Loucy (cell line): ENCODE results near the gene UPF1.
A peak's percentile ranks its signal among the peaks of the same experiment; 100 is the strongest.

Source experiments
- H2AFZ ChIP-seq: fragments of 200-600 bp; sonication (generic); 2 replicates; pipeline ENCODE4 v1.6.0; 2016; ENCODE audit warnings: antibody characterized with exemption, mild to moderate bottlenecking, low read length, moderate library complexity
- H3F3A ChIP-seq: fragments of 200-600 bp; 2 replicates; pipeline ENCODE4 v1.6.0; 2016; ENCODE audit warnings: antibody characterized with exemption, low read depth, mild to moderate bottlenecking
- H3K27me3 ChIP-seq: fragments of 200-600 bp; sonication (generic); 2 replicates; pipeline ENCODE4 v1.6.1; 2014; ENCODE audit warnings: low read length, mild to moderate bottlenecking; ENCODE audit not compliant: insufficient read depth, poor library complexity, severe bottlenecking
- H3K36me3 ChIP-seq: fragments of 200-600 bp; sonication (generic); 2 replicates; pipeline ENCODE4 v1.6.1; 2016; ENCODE audit warnings: low read length; ENCODE audit not compliant: insufficient read depth
- H3K4me1 ChIP-seq: fragments of 200-600 bp; sonication (generic); 2 replicates; pipeline ENCODE4 v1.5.1; 2014; ENCODE audit warnings: low read length, mild to moderate bottlenecking; ENCODE audit not compliant: insufficient read depth, poor library complexity, severe bottlenecking
- H3K4me2 ChIP-seq: fragments of 200-600 bp; sonication (generic); 2 replicates; pipeline ENCODE4 v1.6.0; 2014; ENCODE audit warnings: antibody characterized with exemption, low read length, low read depth, mild to moderate bottlenecking; ENCODE audit not compliant: poor library complexity, severe bottlenecking
- H3K4me3 ChIP-seq: fragments of 200-600 bp; sonication (generic); 2 replicates; pipeline ENCODE4 v1.5.1; 2014; ENCODE audit warnings: low read length, mild to moderate bottlenecking, mixed read lengths; ENCODE audit not compliant: poor library complexity, severe bottlenecking
- H3K79me2 ChIP-seq: fragments of 200-600 bp; sonication (generic); 2 replicates; pipeline ENCODE4 v1.6.1; 2014; ENCODE audit warnings: low read length; ENCODE audit not compliant: insufficient read depth
- H3K9ac ChIP-seq: fragments of 200-600 bp; sonication (generic); 2 replicates; pipeline ENCODE4 v1.6.0; 2014; ENCODE audit warnings: mild to moderate bottlenecking, low read depth, low read length, moderate library complexity; ENCODE audit not compliant: poor library complexity, severe bottlenecking
- H3K9me2 ChIP-seq: fragments of 200-600 bp; sonication (generic); replicated peaks from 2 replicates; pipeline ENCODE4 v1.6.1; 2016; ENCODE audit warnings: low read depth, low read length, mixed read lengths
- H3K9me3 ChIP-seq: fragments of 200-600 bp; sonication (generic); 2 replicates; pipeline ENCODE4 v1.6.1; 2014; ENCODE audit warnings: mild to moderate bottlenecking, antibody characterized with exemption, low read length, low read depth; ENCODE audit not compliant: insufficient read depth
- H4K20me1 ChIP-seq: fragments of 200-600 bp; sonication (generic); 2 replicates; pipeline ENCODE4 v1.6.0; 2014; ENCODE audit warnings: antibody characterized with exemption, low read length, mild to moderate bottlenecking; ENCODE audit not compliant: insufficient read depth, poor library complexity, severe bottlenecking
- CTCF ChIP-seq: fragments of 200-600 bp; sonication (generic); conservative IDR thresholded peaks from 2 replicates; pipeline ENCODE4 v1.5.1; 2014; ENCODE audit warnings: mild to moderate bottlenecking, antibody characterized with exemption, low read length
- EZH2phosphoT487 ChIP-seq: fragments of 200-600 bp; IDR thresholded peaks from 2 replicates; pipeline ENCODE4 v1.6.1; 2018; ENCODE audit warnings: antibody characterized with exemption, mild to moderate bottlenecking, moderate library complexity, borderline replicate concordance

The UPF1 gene

GRCh38 chr19:18865973-18866799 is 34.4 kb downstream of the UPF1 start:
- peaks cover 68% of the 10 kb centered on the region; the same call in 1 of the 2 replicates for H3K36me3 ChIP-seq
- no peaks in the 10 kb centered on the region for H3K4me1 ChIP-seq
- H3K4me3 ChIP-seq = no peak overlapping the region
- H3K79me2 ChIP-seq = no peaks in the 10 kb centered on the region
- no peaks in the 10 kb centered on the region for H3K9me3 ChIP-seq
- no peak overlapping the region for H2AFZ ChIP-seq
- H3K9me2 ChIP-seq = no peaks in the 10 kb centered on the region
- H3K9ac ChIP-seq = no peak overlapping the region
- no peak overlapping the region for H3K4me2 ChIP-seq
- H3K27me3 ChIP-seq = no peaks in the 10 kb centered on the region
- H3F3A ChIP-seq = no peaks in the 10 kb centered on the region
- H4K20me1 ChIP-seq = no peaks in the 10 kb centered on the region
- peak; percentile 89 for TF ChIP-seq CTCF
- TF ChIP-seq EZH2phosphoT487 = no peak

- Histone ChIP-seq H3K9me2 (no peaks in the 10 kb centered on the region), H3K4me3 (no peak overlapping the region), H3K4me2 (no peak overlapping the region), H3F3A (no peaks in the 10 kb centered on the region), H3K4me1 (no peaks in the 10 kb centered on the region), H3K9ac (no peak overlapping the region), H3K9me3 (no peaks in the 10 kb centered on the region), H4K20me1 (no peaks in the 10 kb centered on the region), H3K36me3 (peaks cover 62% of the 10 kb centered on the region; the same call in 1 of the 2 replicates), H3K27me3 (no peaks in the 10 kb centered on the region), H2AFZ (no peak overlapping the region), H3K79me2 (no peaks in the 10 kb centered on the region)
- TF ChIP-seq EZH2phosphoT487 (no peak), CTCF (no peak)
Observed at GRCh38 chr19:18866800-18867123, 35.0 kb downstream of the UPF1 start.

GRCh38 chr19:18867199-18867598 is 35.4 kb downstream of the UPF1 start:
- Histone ChIP-seq H3K36me3 (peaks cover 58% of the 10 kb centered on the region; the same call in 1 of the 2 replicates), H3K4me1 (no peaks in the 10 kb centered on the region), H3K9me3 (no peaks in the 10 kb centered on the region), H3K79me2 (no peaks in the 10 kb centered on the region), H3K9me2 (no peaks in the 10 kb centered on the region), H3K27me3 (no peaks in the 10 kb centered on the region), H4K20me1 (no peaks in the 10 kb centered on the region), H3K9ac (no peak overlapping the region), H2AFZ (no peak overlapping the region), H3F3A (no peaks in the 10 kb centered on the region), H3K4me2 (no peak overlapping the region), H3K4me3 (no peak overlapping the region)
- TF ChIP-seq CTCF = no peak
- TF ChIP-seq EZH2phosphoT487 = no peak
